Activated naive CD4-positive, alpha-beta T cell treated with anti-CD3 and anti-CD28 coated beads, Interleukin-2, amount 50 U/mL, for 24 hours (primary cell): Measurements from ENCODE around the gene MPEG1.

Experiments
- H3K27ac Mint-ChIP-seq: one replicate; pipeline ENCODE4 v1.8.0; 2021; ENCODE audit warnings: mild to moderate bottlenecking, mixed read lengths
- H3K27me3 Mint-ChIP-seq: one replicate; pipeline ENCODE4 v1.8.0; 2021; ENCODE audit warnings: mixed read lengths
- H3K36me3 Mint-ChIP-seq: one replicate; pipeline ENCODE4 v1.8.0; 2021; ENCODE audit warnings: mixed read lengths
- H3K4me1 Mint-ChIP-seq: one replicate; pipeline ENCODE4 v1.8.0; 2021; ENCODE audit warnings: mixed read lengths
- H3K4me3 Mint-ChIP-seq: one replicate; pipeline ENCODE4 v1.8.0; 2021; ENCODE audit warnings: mild to moderate bottlenecking, mixed read lengths
- H3K9me3 Mint-ChIP-seq: one replicate; pipeline ENCODE4 v1.8.0; 2021; ENCODE audit warnings: mixed read lengths

MPEG1 gene

DNA sequence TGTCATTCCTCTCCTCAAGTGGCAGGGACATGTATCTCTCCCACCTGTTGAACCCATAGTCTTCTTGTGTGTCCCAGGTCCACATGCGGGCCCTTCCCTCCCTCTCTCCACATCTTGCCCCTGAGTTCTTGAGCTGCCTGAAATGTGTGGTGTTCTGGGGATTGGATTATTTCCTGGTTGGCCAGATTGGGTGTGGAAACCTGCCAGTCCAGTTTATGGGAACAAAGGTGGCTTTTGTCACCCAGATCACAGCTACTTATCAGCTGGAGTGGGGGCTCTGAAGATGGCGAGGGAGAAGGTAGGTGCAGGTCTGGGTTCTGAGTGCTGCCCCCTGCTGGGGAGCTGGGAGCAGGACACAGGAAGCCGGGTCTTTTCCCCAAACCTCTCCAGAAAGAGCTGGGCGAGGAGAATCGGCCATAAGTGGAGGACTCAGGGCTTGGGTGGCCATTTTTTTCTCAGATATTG, 26.6 kb downstream of the MPEG1 start:
- Mint-ChIP-seq H3K4me1 (no peaks in the 10 kb centered on the region), H3K36me3 (no peaks in the 10 kb centered on the region), H3K9me3 (no peaks in the 10 kb centered on the region), H3K4me3 (no peak overlapping the region), H3K27ac (no peak overlapping the region), H3K27me3 (no peaks in the 10 kb centered on the region)

GRCh38 chr11:59185386-59185945, 27.3 kb downstream of the MPEG1 start:
- Mint-ChIP-seq H3K27ac (no peak overlapping the region), H3K4me1 (no peaks in the 10 kb centered on the region), H3K27me3 (no peaks in the 10 kb centered on the region), H3K9me3 (no peaks in the 10 kb centered on the region), H3K36me3 (no peaks in the 10 kb centered on the region), H3K4me3 (no peak overlapping the region)

GRCh38 chr11:59184691-59185339, 27.9 kb downstream of the MPEG1 start:
- Mint-ChIP-seq H3K27me3 (no peaks in the 10 kb centered on the region), H3K36me3 (no peaks in the 10 kb centered on the region), H3K4me1 (no peaks in the 10 kb centered on the region), H3K27ac (no peak overlapping the region), H3K9me3 (no peaks in the 10 kb centered on the region), H3K4me3 (no peak overlapping the region)

DNA sequence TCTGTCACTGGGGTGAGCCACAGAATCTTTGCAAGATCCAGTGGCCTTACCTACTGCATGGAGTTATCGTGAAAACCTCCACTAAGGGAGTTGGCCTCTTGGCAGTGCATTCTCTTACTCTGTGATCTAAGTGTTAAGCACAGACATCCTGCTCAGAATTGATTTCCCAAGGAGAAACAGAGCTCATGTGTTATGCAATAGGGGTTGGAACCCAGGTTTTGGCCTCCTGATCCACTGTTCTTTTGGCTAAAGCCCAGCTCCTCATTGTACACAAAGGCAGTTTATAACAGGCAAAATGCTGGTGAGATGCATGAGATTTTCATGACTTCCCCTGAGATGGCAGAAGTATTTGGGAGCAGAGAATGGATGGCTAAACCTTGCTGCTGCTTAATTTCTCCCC, 29.0 kb downstream of the MPEG1 start:
- Mint-ChIP-seq H3K9me3 (no peaks in the 10 kb centered on the region), H3K4me3 (no peak overlapping the region), H3K36me3 (no peaks in the 10 kb centered on the region), H3K27ac (no peak overlapping the region), H3K4me1 (no peaks in the 10 kb centered on the region), H3K27me3 (no peaks in the 10 kb centered on the region)

DNA sequence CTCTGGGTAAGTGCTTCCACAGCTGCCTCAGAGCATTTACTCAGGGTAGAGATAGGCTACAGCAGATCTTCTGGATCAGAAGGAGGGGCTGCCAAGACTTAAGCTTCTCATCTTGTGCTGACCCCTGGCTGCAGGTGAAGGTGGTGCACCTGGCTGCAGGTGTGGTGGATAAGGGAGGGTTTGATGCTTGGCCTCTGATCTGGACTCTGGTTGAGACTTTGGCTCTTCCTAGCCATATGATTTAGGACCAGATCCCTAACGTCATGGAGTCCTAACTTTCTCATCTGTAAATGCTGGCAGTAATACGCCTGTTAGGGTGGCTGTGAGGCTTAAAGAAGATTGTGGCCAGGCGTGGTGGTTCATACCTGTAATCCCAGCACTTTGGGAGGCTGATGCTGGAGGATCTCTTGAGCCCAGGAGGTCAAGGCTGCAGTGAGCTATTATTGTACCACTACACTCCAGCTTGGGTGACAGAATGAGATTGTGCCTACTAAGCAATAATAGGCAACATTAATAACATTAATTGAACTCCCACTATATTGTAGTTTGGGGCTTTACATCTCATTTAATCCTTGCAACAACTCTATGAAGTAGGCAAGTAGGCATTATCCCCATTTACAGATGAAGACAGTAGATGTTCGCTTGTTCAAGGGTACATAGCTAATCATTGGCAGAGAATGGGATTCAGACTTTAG, 30.1 kb downstream of the MPEG1 start:
- H3K36me3 Mint-ChIP-seq: no peaks in the 10 kb centered on the region
- no peaks in the 10 kb centered on the region for H3K4me1 Mint-ChIP-seq
- no peak overlapping the region for H3K4me3 Mint-ChIP-seq
- H3K27ac Mint-ChIP-seq: no peak overlapping the region
- H3K9me3 Mint-ChIP-seq: no peaks in the 10 kb centered on the region
- H3K27me3 Mint-ChIP-seq: no peaks in the 10 kb centered on the region

- Mint-ChIP-seq H3K36me3 (no peaks in the 10 kb centered on the region), H3K9me3 (no peaks in the 10 kb centered on the region), H3K27ac (no peak overlapping the region), H3K27me3 (no peaks in the 10 kb centered on the region), H3K4me1 (no peaks in the 10 kb centered on the region), H3K4me3 (no peak overlapping the region)
Measured at GRCh38 chr11:59181746-59182456, 30.8 kb downstream of the MPEG1 start.

DNA sequence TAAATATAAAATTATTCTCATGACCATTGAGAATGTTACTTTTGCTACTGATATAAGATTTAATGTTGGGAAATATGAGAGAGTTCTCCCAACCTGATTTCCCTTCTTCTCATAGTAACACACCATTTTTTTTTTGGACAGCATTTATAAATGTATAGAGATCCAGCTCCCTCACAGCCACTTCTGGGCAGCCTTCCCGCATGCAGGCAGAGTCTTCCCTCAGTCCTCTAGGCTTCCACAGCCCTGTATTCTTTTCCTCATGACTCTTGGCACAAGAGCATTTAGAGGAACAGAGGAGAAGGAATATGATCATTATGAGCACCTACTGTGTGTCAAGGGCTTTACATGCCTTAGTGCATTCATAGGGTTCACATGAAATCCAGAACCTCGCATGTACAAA, 31.8 kb downstream of the MPEG1 start:
- Mint-ChIP-seq H3K27ac (no peak overlapping the region), H3K36me3 (no peaks in the 10 kb centered on the region)

GRCh38 chr11:59180168-59180776, 32.5 kb downstream of the MPEG1 start:
- no peaks in the 10 kb centered on the region for H3K27me3 Mint-ChIP-seq
- H3K27ac Mint-ChIP-seq: no peak overlapping the region
- H3K9me3 Mint-ChIP-seq: no peaks in the 10 kb centered on the region
- no peaks in the 10 kb centered on the region for H3K36me3 Mint-ChIP-seq
- no peak overlapping the region for H3K4me3 Mint-ChIP-seq
- no peaks in the 10 kb centered on the region for H3K4me1 Mint-ChIP-seq

More for the DNA sequence above, 31.8 kb downstream of the MPEG1 start:
- H3K4me3 Mint-ChIP-seq: no peak overlapping the region
- H3K4me1 Mint-ChIP-seq: no peaks in the 10 kb centered on the region
- no peaks in the 10 kb centered on the region for H3K27me3 Mint-ChIP-seq
- H3K9me3 Mint-ChIP-seq: no peaks in the 10 kb centered on the region

DNA sequence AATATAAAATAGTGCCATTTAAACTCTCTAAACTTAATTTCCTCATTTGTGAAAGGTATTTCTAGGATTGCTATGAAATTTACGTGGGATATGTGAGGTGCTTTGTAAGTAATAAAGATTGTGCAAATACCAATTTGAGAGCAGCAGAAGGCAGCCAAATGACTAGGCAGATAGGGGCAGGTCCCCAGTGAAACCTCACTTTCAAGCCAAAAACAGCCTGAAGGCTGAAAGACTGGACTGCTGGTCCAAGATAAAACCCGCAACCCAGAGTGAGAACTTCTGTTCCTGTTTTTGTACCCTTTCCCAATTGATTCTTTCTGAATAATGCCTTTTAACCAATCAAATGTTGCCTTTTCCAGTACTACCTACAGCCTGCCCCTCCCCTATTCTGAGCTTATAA, 33.6 kb downstream of the MPEG1 start:
- Mint-ChIP-seq H3K36me3 (no peaks in the 10 kb centered on the region), H3K9me3 (no peaks in the 10 kb centered on the region), H3K27ac (no peak overlapping the region), H3K27me3 (no peaks in the 10 kb centered on the region), H3K4me3 (no peak overlapping the region), H3K4me1 (peaks cover 2% of the 10 kb centered on the region)

DNA sequence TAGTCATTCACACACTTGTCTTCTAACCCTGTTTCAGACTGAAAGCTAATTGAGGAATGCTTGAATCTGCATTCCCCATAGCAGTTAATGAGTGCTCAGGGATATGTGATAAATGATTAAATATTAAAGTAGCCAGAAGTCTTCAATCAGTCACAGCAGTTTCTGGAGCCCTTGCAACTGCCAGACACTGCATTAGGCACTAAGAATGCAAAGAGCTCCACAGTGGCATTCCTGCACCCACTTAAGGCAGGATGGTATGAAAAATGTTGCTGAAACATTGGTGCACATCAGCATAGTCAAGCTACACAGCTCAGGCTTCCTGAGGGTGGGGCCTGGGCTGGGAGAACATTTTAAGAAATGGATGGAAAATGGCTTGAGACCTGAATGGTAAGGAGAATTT, 34.3 kb downstream of the MPEG1 start:
- Mint-ChIP-seq H3K4me1 (peaks cover 5% of the 10 kb centered on the region), H3K36me3 (no peaks in the 10 kb centered on the region), H3K4me3 (no peak overlapping the region), H3K9me3 (no peaks in the 10 kb centered on the region), H3K27me3 (no peaks in the 10 kb centered on the region), H3K27ac (no peak overlapping the region)

GRCh38 chr11:59176330-59176729, 36.4 kb downstream of the MPEG1 start:
- H3K36me3 Mint-ChIP-seq: no peaks in the 10 kb centered on the region
- peaks cover 13% of the 10 kb centered on the region for H3K4me1 Mint-ChIP-seq
- H3K27me3 Mint-ChIP-seq: peaks cover 6% of the 10 kb centered on the region
- no peaks in the 10 kb centered on the region for H3K9me3 Mint-ChIP-seq
- no peak overlapping the region for H3K4me3 Mint-ChIP-seq
- no peak overlapping the region for H3K27ac Mint-ChIP-seq

DNA sequence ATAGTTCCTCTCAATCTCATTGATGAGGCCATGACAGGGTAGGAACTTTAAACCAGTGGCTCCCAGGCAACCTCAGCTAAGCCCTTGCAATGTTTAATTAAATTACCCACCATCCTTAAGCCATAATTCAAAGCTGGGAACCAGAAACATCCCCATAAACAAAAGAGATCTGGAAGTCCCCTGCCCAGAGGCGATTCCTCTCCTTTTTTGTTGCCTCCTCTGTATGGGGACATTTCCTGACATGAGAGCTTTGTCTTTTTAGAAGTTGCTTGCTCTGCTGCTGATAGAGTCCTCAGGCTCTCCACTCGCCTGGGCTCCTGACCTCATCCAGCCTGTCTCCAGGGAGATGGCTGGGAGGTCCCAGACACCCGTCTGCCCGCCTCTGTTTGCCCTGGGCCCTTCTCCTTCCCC, 37.6 kb downstream of the MPEG1 start:
- Mint-ChIP-seq H3K27me3 (peaks cover 6% of the 10 kb centered on the region), H3K27ac (no peak overlapping the region), H3K36me3 (no peaks in the 10 kb centered on the region), H3K4me3 (no peak overlapping the region), H3K9me3 (no peaks in the 10 kb centered on the region), H3K4me1 (peaks cover 13% of the 10 kb centered on the region)

DNA sequence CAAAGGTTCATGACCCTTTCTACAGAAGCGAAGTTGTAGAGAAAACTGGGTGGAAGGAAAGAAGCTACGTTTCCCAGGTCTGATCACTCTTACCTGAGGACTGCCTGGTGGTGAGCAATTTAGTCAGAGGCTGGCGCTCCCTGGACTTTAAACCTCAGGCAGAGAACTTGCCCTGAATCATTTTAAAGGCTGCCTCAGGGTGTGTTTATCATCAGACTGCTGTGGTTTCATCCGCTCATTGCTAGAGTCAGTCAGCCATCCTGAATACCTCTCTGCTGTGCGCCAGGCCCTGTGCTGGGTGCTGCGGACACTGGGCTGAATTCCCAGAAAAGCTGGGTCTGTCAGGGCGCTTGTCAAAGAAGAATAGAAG, 38.1 kb downstream of the MPEG1 start:
- Mint-ChIP-seq H3K36me3 (no peaks in the 10 kb centered on the region), H3K4me3 (no peak overlapping the region), H3K9me3 (no peaks in the 10 kb centered on the region)

DNA sequence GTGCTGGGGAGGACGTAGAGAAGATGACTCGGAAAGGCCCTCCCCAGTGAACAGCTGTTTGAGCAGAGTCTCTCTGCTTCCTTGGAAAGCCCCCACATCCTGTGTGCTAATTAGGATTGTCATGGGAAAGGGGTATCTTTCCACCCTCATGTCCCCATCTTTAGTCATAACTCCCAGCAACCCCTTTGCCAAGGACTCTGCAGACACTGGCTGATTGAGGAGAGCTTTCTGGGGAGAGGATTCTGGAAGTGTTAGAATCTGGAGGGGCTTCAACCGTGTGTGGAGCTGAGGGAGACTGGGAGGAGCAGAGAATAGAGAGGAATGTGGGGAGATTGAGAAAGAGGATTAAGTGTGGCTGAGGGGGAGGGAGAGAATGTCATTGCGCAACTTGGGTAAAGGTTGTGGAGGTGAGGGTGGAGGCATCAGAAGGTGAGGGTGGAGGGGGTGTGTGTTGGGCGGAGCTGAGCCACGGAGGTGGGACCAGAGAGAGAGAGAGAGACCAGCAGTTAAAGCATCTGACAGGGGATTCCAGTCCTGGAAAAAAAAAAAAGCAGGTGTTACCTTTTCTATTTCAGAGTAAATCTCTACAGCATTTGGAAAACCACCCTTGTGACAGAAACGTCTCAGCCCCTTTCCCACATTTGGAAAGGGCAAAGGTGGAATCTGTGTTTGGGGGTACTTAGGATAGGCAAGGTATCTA, 38.6 kb downstream of the MPEG1 start:
- H3K4me1 Mint-ChIP-seq: peaks cover 13% of the 10 kb centered on the region
- no peak overlapping the region for H3K4me3 Mint-ChIP-seq
- H3K9me3 Mint-ChIP-seq: no peaks in the 10 kb centered on the region

More for the DNA sequence above, 38.1 kb downstream of the MPEG1 start:
- Mint-ChIP-seq H3K4me1 (peaks cover 13% of the 10 kb centered on the region), H3K27me3 (peaks cover 6% of the 10 kb centered on the region), H3K27ac (no peak overlapping the region)

More for the DNA sequence above, 38.6 kb downstream of the MPEG1 start:
- H3K27me3 Mint-ChIP-seq: peaks cover 6% of the 10 kb centered on the region
- H3K27ac Mint-ChIP-seq: no peak overlapping the region
- H3K36me3 Mint-ChIP-seq: no peaks in the 10 kb centered on the region
